ENCODE data around the gene GFM2. TPM values are rescaled to one million over a fixed set of nuclear protein-coding genes. Genes with fewer than 3 reads are reported as not detected.
A peak's percentile ranks its signal among the peaks of the same experiment; 100 is the strongest.

Gene GFM2
- total and polyA plus RNA-seq, 2 of the 13 experiments (the other 11 are each of a cell fraction or from before 2014, with no cell fraction given) = 22.0 to 41.6 TPM

DNA sequence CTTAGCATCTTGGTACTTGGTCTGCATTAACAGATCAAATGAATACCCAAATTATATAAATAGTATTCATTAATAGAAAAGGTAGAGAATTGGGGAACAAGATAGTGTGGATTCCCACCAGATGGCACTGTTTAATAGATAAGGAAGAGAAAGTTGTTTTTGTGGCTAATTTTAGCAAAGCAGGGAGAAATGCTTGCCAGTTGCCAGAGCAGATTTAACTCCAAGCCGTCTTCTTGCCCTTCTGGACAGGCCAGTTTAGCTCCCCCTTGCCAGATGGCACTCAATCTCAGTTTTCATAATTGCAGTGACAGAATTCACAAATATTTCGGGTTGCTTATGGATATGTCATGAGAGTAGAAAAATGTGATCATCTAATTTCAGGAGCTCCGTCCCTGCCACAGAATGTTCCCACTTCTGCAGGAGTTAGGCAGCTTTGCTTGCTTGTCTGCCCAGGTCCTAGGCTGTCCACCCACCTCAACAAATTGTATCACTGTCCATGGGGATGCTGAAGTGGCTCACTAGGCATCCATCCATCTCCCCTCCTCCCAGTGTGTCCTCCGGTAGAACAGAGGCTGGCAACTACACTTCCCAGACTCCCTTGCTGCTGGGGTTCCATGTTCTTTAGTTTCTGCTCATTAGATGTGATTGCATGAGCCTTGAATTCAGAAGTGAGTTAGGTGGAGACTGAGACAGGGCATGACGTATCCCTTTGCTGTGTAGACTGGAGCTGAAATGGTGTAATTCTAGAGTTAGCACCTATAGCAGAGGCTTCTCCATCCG lies 93.7 kb downstream of the GFM2 start:
- CTCF ChIA-PET (ENCODE audit: low intra/inter-chr PET ratio, low total read pairs) = interaction anchor here (1.3 to 1.6 kb wide), 2 partner anchors 271 to 593 kb away, joined by 5 to 7 read pairs; no protein-coding TSS in a partner anchor
- no TSS peak for BruUV-seq (replicated peaks)
- no peaks in the 10 kb centered on the region for H3K27me3 ChIP-seq (ENCODE audit: control insufficient read depth in 1 of 2, insufficient read depth in 2 of 2, low read length in 2 of 2)
- ATAC-seq (peak; percentile 47), FAIRE-seq (no peak), DNase-seq (ENCODE audit: low spot score) (peak; percentile 29)
- H3K4me2 ChIP-seq (ENCODE audit: low read depth, low read length) = peak overlapping the region; percentile 56
- WGBS (ENCODE audit: low lambda C conversion rate) = 34% methylated on average over 5 of the region's 6 CpGs
- POLR2A ChIA-PET = interaction anchor here (1.0 kb wide), 1 partner anchor 664 kb away, joined by 3 read pairs; the partner anchor contains the start of gene HMGCR
- no peaks in the 10 kb centered on the region for H3K9me3 ChIP-seq (ENCODE audit: low read length)
- no peaks in the 10 kb centered on the region for H3K79me2 ChIP-seq (ENCODE audit: insufficient read depth, low read length)
- no peaks in the 10 kb centered on the region for H3K36me3 ChIP-seq (replicated peaks in 1 of 2; ENCODE audit: control insufficient read depth in 1 of 2, insufficient read depth in 2 of 2, low read length in 2 of 2)
- intact Hi-C loops (cut with micrococcal nuclease; ENCODE audit: unreplicated experiment) = loop anchor here (1.0 to 10.0 kb wide), 3 partner anchors 246 to 594 kb away; no protein-coding TSS in a partner anchor
- peaks cover 52% of the 10 kb centered on the region for H3K4me1 ChIP-seq (ENCODE audit: insufficient read depth, low read length)
- H2AFZ ChIP-seq (ENCODE audit: low read length) = no peak overlapping the region
- in situ Hi-C loops (cut with HindIII; ENCODE audit: extremely low pct_ligation_motif_present, low pct_unique_long_range_greater_than_20kb) = loop anchor here (5.0 kb wide), 1 partner anchor 244 kb away; no protein-coding TSS in a partner anchor
- H4K20me1 ChIP-seq (ENCODE audit: insufficient read depth, low read length) = no peaks in the 10 kb centered on the region
- no peak overlapping the region for H3K4me3 ChIP-seq (replicated peaks in 1 of 3; ENCODE audit: insufficient read depth in 1 of 3, low read depth in 2 of 3, low read length in 3 of 3)
- no peak overlapping the region for H3K9ac ChIP-seq (ENCODE audit: insufficient read depth, low read depth, low read length)
- no peak overlapping the region for H3K27ac ChIP-seq (ENCODE audit: extremely low read length, insufficient read depth, low read length)
- no peak for TF ChIP-seq ERF (CRISPR knock-in tag; IDR thresholded peaks at IDR 0.05)
- TF ChIP-seq NCOA5 (CRISPR knock-in tag; IDR thresholded peaks at IDR 0.05) = no peak
- TF ChIP-seq GABPB1 (CRISPR knock-in tag; IDR thresholded peaks at IDR 0.05) = no peak
- TF ChIP-seq, protein P1, sequence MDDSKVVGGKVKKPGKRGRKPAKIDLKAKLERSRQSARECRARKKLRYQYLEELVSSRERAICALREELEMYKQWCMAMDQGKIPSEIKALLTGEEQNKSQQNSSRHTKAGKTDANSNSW (CRISPR knock-in tag; IDR thresholded peaks at IDR 0.05; ENCODE audit: borderline replicate concordance) = no peak
- TF ChIP-seq ZNF121 (CRISPR knock-in tag; IDR thresholded peaks at IDR 0.05) = no peak
- no peak for TF ChIP-seq TSC22D2 (CRISPR knock-in tag; IDR thresholded peaks at IDR 0.05; ENCODE audit: borderline replicate concordance)
- TF ChIP-seq KLF6 (CRISPR knock-in tag; IDR thresholded peaks at IDR 0.05) = no peak
- no peak for TF ChIP-seq SKI (IDR thresholded peaks at IDR 0.05; ENCODE audit: partially characterized antibody)
- TF ChIP-seq RELA (CRISPR knock-in tag; IDR thresholded peaks at IDR 0.05) = no peak
- TF ChIP-seq ZNF569 (CRISPR knock-in tag; IDR thresholded peaks at IDR 0.05; ENCODE audit: borderline replicate concordance) = no peak
- peak; percentile 88 for TF ChIP-seq ZNF644 (CRISPR knock-in tag; IDR thresholded peaks at IDR 0.05; ENCODE audit: low read depth)
- no peak for TF ChIP-seq TCF7 (IDR thresholded peaks at IDR 0.05; ENCODE audit: low read depth)
- TF ChIP-seq NFATC3 (CRISPR knock-in tag; IDR thresholded peaks at IDR 0.05) = no peak
- TF ChIP-seq ZNF558 (CRISPR knock-in tag; IDR thresholded peaks at IDR 0.05; ENCODE audit: borderline replicate concordance) = no peak
- no peak for TF ChIP-seq TCF12 (IDR thresholded peaks at IDR 0.05)
- TF ChIP-seq TCF12 (CRISPR knock-in tag; IDR thresholded peaks at IDR 0.05) = no peak
- no peak for TF ChIP-seq FLYWCH1 (CRISPR knock-in tag; IDR thresholded peaks at IDR 0.05)
- TF ChIP-seq, protein P2, sequence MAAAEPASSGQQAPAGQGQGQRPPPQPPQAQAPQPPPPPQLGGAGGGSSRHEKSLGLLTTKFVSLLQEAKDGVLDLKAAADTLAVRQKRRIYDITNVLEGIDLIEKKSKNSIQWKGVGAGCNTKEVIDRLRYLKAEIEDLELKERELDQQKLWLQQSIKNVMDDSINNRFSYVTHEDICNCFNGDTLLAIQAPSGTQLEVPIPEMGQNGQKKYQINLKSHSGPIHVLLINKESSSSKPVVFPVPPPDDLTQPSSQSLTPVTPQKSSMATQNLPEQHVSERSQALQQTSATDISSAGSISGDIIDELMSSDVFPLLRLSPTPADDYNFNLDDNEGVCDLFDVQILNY (CRISPR knock-in tag; conservative IDR thresholded peaks at IDR 0.05) = no peak
- no peak for TF ChIP-seq ZFP82 (CRISPR knock-in tag; IDR thresholded peaks at IDR 0.05; ENCODE audit: borderline replicate concordance)
- TF ChIP-seq THAP11 (CRISPR knock-in tag; IDR thresholded peaks at IDR 0.05) = peak; percentile 94
- TF ChIP-seq ARHGAP35 (CRISPR knock-in tag; IDR thresholded peaks at IDR 0.05; ENCODE audit: borderline replicate concordance) = no peak
- TF ChIP-seq CBFB (CRISPR knock-in tag; IDR thresholded peaks at IDR 0.05) = no peak
- TF ChIP-seq XRCC5 (optimal IDR thresholded peaks at IDR 0.05; ENCODE audit: low read length) = peak; percentile 15
- no peak for TF ChIP-seq SIN3B (IDR thresholded peaks at IDR 0.05; ENCODE audit: low read length)
- TF ChIP-seq ZNF382 (CRISPR knock-in tag; IDR thresholded peaks at IDR 0.05; ENCODE audit: borderline replicate concordance) = no peak
- no peak for TF ChIP-seq ZNF264 (CRISPR knock-in tag; IDR thresholded peaks at IDR 0.05)
